ENCODE measurements around the gene CPNE6. TPM values are rescaled to one million over a fixed set of nuclear protein-coding genes. Genes with fewer than 3 reads are reported as not detected.

The CPNE6 gene
- polyA plus RNA-seq, 3 donors, result not detected

- WGBS (ENCODE audit: insufficient coverage), result 98% methylated on average over 9 of the region's 10 CpGs
These were observed 10.9 kb upstream of the CPNE6 start for GRCh38 chr14:24060443-24060842.

GRCh38 chr14:24060984-24061913 is 10.1 kb upstream of the CPNE6 start:
- H3K4me2 ChIP-seq (replicated peaks; ENCODE audit: extremely low read depth, low read length, poor library complexity, severe bottlenecking), result no peak overlapping the region
- H3K27ac Mint-ChIP-seq, result peak overlapping the region in 1 of 7 donors; percentile 52
- no peaks in the 10 kb centered on the region for H3K36me3 Mint-ChIP-seq
- 97% methylated on average over 7 of the region's 7 CpGs for WGBS (ENCODE audit: insufficient coverage)
- no peak overlapping the region for H3K4me3 Mint-ChIP-seq
- H3K9me3 ChIP-seq (replicated peaks in 1 of 2; ENCODE audit: control insufficient read depth in 1 of 2, insufficient read depth in 1 of 2, low read length in 2 of 2), result no peaks in the 10 kb centered on the region
- H3K27me3 Mint-ChIP-seq (ENCODE audit: low read depth in 3 of 3), result peaks cover 4 to 7% (median 6%) of the 10 kb centered on the region in 3 donors
- peaks cover 0 to 2% (median 0%) of the 10 kb centered on the region in 7 donors for H3K9me3 Mint-ChIP-seq
- TF ChIP-seq CTCF (IDR thresholded peaks at IDR 0.05), result no peak
- no peaks in the 10 kb centered on the region for H3K27me3 ChIP-seq (ENCODE audit: control insufficient read depth in 2 of 2, insufficient read depth in 2 of 2, low read length in 2 of 2)
- no peaks in the 10 kb centered on the region for H3K4me1 ChIP-seq (ENCODE audit: control insufficient read depth in 1 of 2, insufficient read depth in 2 of 2, low read length in 2 of 2)
- H3K79me2 ChIP-seq (ENCODE audit: insufficient read depth, low read length), result no peaks in the 10 kb centered on the region
- H3K36me3 ChIP-seq (replicated peaks in 1 of 2; ENCODE audit: control insufficient read depth in 1 of 2, insufficient read depth in 2 of 2, low read length in 2 of 2), result no peaks in the 10 kb centered on the region
- H3K27ac ChIP-seq (ENCODE audit: low read depth in 1 of 2, low read length in 2 of 2), result no peak overlapping the region
- DNase-seq, result no peak
- intact Hi-C loops (cut with micrococcal nuclease), result no loop called here
- H3K9ac ChIP-seq (ENCODE audit: insufficient read depth, low read length, poor library complexity, severe bottlenecking), result no peak overlapping the region
- no peaks in the 10 kb centered on the region for H4K20me1 ChIP-seq (ENCODE audit: insufficient read depth, low read length)
- H3K4me1 Mint-ChIP-seq, result peaks cover 2% of the 10 kb centered on the region
- no peak overlapping the region for H2AFZ ChIP-seq (ENCODE audit: insufficient read depth, low read depth, low read length, poor library complexity, severe bottlenecking)
- H3K4me3 ChIP-seq (replicated peaks in 1 of 3; ENCODE audit: low read depth in 2 of 3, low read length in 3 of 3), result no peak overlapping the region

More at GRCh38 chr14:24060443-24060842, 10.9 kb upstream of the CPNE6 start:
- no peak overlapping the region for H2AFZ ChIP-seq (ENCODE audit: insufficient read depth, low read depth, low read length, poor library complexity, severe bottlenecking)
- H3K4me1 Mint-ChIP-seq, result peaks cover 2% of the 10 kb centered on the region
- H3K79me2 ChIP-seq (ENCODE audit: insufficient read depth, low read length), result no peaks in the 10 kb centered on the region
- no peaks in the 10 kb centered on the region for H4K20me1 ChIP-seq (ENCODE audit: insufficient read depth, low read length)
- peaks cover 0 to 2% (median 0%) of the 10 kb centered on the region in 7 donors for H3K9me3 Mint-ChIP-seq
- no peak for DNase-seq
- H3K27me3 Mint-ChIP-seq (ENCODE audit: low read depth in 3 of 3), result peaks cover 4 to 7% (median 6%) of the 10 kb centered on the region in 3 donors
- no peaks in the 10 kb centered on the region for H3K4me1 ChIP-seq (ENCODE audit: control insufficient read depth in 1 of 2, insufficient read depth in 2 of 2, low read length in 2 of 2)
- no peak overlapping the region for H3K4me2 ChIP-seq (replicated peaks; ENCODE audit: extremely low read depth, low read length, poor library complexity, severe bottlenecking)
- no peak overlapping the region for H3K4me3 Mint-ChIP-seq
- H3K4me3 ChIP-seq (replicated peaks in 1 of 3; ENCODE audit: low read depth in 2 of 3, low read length in 3 of 3), result no peak overlapping the region
- H3K9me3 ChIP-seq (replicated peaks in 1 of 2; ENCODE audit: control insufficient read depth in 1 of 2, insufficient read depth in 1 of 2, low read length in 2 of 2), result no peaks in the 10 kb centered on the region
- H3K27ac Mint-ChIP-seq, result no peak overlapping the region
- H3K36me3 Mint-ChIP-seq, result no peaks in the 10 kb centered on the region
- no peak overlapping the region for H3K27ac ChIP-seq (ENCODE audit: low read depth in 1 of 2, low read length in 2 of 2)
- H3K27me3 ChIP-seq (ENCODE audit: control insufficient read depth in 2 of 2, insufficient read depth in 2 of 2, low read length in 2 of 2), result no peaks in the 10 kb centered on the region
- H3K36me3 ChIP-seq (replicated peaks in 1 of 2; ENCODE audit: control insufficient read depth in 1 of 2, insufficient read depth in 2 of 2, low read length in 2 of 2), result no peaks in the 10 kb centered on the region
- TF ChIP-seq CTCF (IDR thresholded peaks at IDR 0.05), result no peak
- intact Hi-C loops (cut with micrococcal nuclease), result no loop called here
- no peak overlapping the region for H3K9ac ChIP-seq (ENCODE audit: insufficient read depth, low read length, poor library complexity, severe bottlenecking)
